Natural killer cell (primary cell): ENCODE data around the gene TFF3. TPM values are rescaled to one million over a fixed set of nuclear protein-coding genes. Genes with fewer than 3 reads are reported as not detected.

Experiments used
- ATAC-seq, 3 donors: fragments of 150-1000 bp in 2 of 3; fragments of 200-7000 bp in 1 of 3; cut with Tn5 transposase; 1 replicate in 1 of 3; 2 replicates in 2 of 3; pipeline ENCODE4 v1.10.0; 2021; ENCODE audit warnings: mild to moderate bottlenecking in 2 of 3, moderate library complexity in 2 of 3
- DNase-seq, 2 donors: peaks; one replicate each; pipeline versions ENCODE4 v3.0.0 to v3.0.0-alpha.2; 2013 to 2021; ENCODE audit warnings: mixed read lengths in 1 of 2
- H3K27ac ChIP-seq: one replicate; pipeline ENCODE4 v1.5.1; 2013; ENCODE audit warnings: mild to moderate bottlenecking, low read length
- H3K27me3 ChIP-seq: one replicate; pipeline ENCODE4 v1.6.1; 2013; ENCODE audit warnings: low read length; ENCODE audit not compliant: control insufficient read depth, insufficient read depth
- H3K36me3 ChIP-seq: one replicate; pipeline ENCODE4 v1.6.1; 2013; ENCODE audit warnings: low read length; ENCODE audit not compliant: control insufficient read depth, insufficient read depth
- H3K4me1 ChIP-seq: one replicate; pipeline ENCODE4 v1.6.1; 2013; ENCODE audit warnings: low read length; ENCODE audit not compliant: control insufficient read depth, insufficient read depth
- H3K4me3 ChIP-seq: one replicate; pipeline ENCODE4 v1.5.1; 2013; ENCODE audit warnings: low read length
- H3K9me3 ChIP-seq: one replicate; pipeline ENCODE4 v1.6.1; 2013; ENCODE audit warnings: low read length; ENCODE audit not compliant: control insufficient read depth, insufficient read depth
- H3K27ac Mint-ChIP-seq, 2 donors: one replicate each; pipeline ENCODE4 v1.8.0; 2022; ENCODE audit warnings: mild to moderate bottlenecking in 2 of 2, mixed read lengths in 2 of 2, moderate library complexity in 1 of 2
- H3K27me3 Mint-ChIP-seq, 2 donors: one replicate each; pipeline ENCODE4 v1.8.0; 2022; ENCODE audit warnings: low read depth in 2 of 2, mixed read lengths in 2 of 2
- H3K36me3 Mint-ChIP-seq: one replicate; pipeline ENCODE4 v1.8.0; 2022; ENCODE audit warnings: mixed read lengths
- H3K4me1 Mint-ChIP-seq, 2 donors: one replicate each; pipeline ENCODE4 v1.8.0; 2022; ENCODE audit warnings: mixed read lengths in 2 of 2
- H3K4me3 Mint-ChIP-seq: one replicate; pipeline ENCODE4 v1.8.0; 2022; ENCODE audit warnings: mild to moderate bottlenecking, moderate library complexity, mixed read lengths
- H3K9me3 Mint-ChIP-seq, 2 donors: one replicate each; pipeline ENCODE4 v1.8.0; 2022; ENCODE audit warnings: mixed read lengths in 2 of 2
- WGBS: methylation state at CpG from one replicate; pipeline ENCODE4 v1.1.7; 2013; ENCODE audit warnings: missing lambda C conversion rate; ENCODE audit not compliant: insufficient coverage; 5-methylcytosine and 5-hydroxymethylcytosine counted together
- intact Hi-C: fragments of 100-400 bp; cut with micrococcal nuclease; formaldehyde crosslinking; loops from one replicate; pipeline ENCODE4 v1.14.2; 2022
- total RNA-seq, 4 donors: library from RNA; stranded (reverse); fragments of 120-200 nt in 1 of 4; gene quantifications; one replicate each; pipeline versions ENCODE4 v1.2.3 to v1.2.4, GENCODE V29; 2013 to 2022
- TF ChIP-seq, protein P1 (sequence below): fragments of 200-600 bp; IDR thresholded peaks from one replicate; pipeline ENCODE4 v1.8.0; 2022; ENCODE audit warnings: antibody characterized with exemption

The TFF3 gene
- total RNA-seq, 3 donors from 2014 or later (not counting 1 experiment from before 2014, with no cell fraction given): not detected

DNA sequence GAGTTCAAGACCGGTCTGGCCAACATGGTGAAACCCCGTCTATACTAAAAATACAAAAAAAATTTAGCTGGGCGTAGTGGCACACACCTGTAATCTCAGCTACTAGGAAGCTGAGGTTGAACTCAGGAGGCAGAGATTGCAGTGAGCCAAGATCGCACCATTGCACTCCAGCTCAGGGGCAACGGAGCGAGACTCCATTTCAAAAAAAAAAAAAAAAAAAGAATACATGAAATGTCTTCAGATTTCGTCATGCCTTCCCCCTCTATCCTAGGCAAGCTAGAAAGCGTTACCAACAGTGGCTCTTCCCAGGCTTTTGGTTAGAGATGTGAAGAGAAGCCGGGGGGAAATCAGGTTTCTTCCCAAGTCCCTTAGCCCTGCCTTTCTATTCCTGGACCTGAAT lies 47.5 kb upstream of the TFF3 start:
- TF ChIP-seq, protein P1, sequence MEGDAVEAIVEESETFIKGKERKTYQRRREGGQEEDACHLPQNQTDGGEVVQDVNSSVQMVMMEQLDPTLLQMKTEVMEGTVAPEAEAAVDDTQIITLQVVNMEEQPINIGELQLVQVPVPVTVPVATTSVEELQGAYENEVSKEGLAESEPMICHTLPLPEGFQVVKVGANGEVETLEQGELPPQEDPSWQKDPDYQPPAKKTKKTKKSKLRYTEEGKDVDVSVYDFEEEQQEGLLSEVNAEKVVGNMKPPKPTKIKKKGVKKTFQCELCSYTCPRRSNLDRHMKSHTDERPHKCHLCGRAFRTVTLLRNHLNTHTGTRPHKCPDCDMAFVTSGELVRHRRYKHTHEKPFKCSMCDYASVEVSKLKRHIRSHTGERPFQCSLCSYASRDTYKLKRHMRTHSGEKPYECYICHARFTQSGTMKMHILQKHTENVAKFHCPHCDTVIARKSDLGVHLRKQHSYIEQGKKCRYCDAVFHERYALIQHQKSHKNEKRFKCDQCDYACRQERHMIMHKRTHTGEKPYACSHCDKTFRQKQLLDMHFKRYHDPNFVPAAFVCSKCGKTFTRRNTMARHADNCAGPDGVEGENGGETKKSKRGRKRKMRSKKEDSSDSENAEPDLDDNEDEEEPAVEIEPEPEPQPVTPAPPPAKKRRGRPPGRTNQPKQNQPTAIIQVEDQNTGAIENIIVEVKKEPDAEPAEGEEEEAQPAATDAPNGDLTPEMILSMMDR: no peak
- H3K9me3 ChIP-seq: peaks cover 6% of the 10 kb centered on the region
- no peak overlapping the region for H3K4me3 ChIP-seq
- no peak for DNase-seq
- WGBS: 77% methylated on average over 8 of the region's 9 CpGs
- no peak for ATAC-seq
- intact Hi-C loops: no loop called here
- Mint-ChIP-seq H3K36me3 (no peaks in the 10 kb centered on the region), H3K4me3 (no peak overlapping the region), H3K4me1 (no peaks in the 10 kb centered on the region), H3K27ac (no peak overlapping the region), H3K27me3 (peaks cover 28 to 33% of the 10 kb centered on the region in 2 donors), H3K9me3 (no peaks in the 10 kb centered on the region)
- peaks cover 9% of the 10 kb centered on the region for H3K4me1 ChIP-seq
- H3K27ac ChIP-seq: no peak overlapping the region
- H3K36me3 ChIP-seq: no peaks in the 10 kb centered on the region
- H3K27me3 ChIP-seq: peaks cover 7% of the 10 kb centered on the region

DNA sequence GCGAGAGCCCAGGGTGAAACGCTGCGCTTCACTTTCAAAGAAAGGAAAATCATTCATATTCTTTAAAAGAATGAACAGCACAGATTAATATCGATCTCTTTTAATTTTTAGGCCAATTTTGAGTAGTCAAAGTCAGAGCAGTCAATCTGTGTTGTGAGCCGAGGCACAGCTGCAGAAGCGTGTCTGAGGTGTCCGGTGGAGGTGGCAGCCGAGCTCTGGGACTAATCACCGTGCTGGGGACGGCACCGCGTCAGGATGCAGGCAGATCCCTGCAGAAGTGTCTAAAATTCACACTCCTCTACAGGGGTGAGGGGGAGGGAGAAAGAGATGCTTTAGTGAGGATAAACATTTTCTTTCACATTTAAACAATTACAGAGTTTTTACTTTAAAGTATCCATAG lies 47.0 kb upstream of the TFF3 start:
- Mint-ChIP-seq H3K27me3 (peaks cover 31 to 38% of the 10 kb centered on the region in 2 donors), H3K4me1 (no peaks in the 10 kb centered on the region), H3K36me3 (no peaks in the 10 kb centered on the region), H3K4me3 (no peak overlapping the region), H3K9me3 (no peaks in the 10 kb centered on the region), H3K27ac (no peak overlapping the region)
- ATAC-seq (no peak), DNase-seq (no peak)
- TF ChIP-seq, protein P1: no peak
- Histone ChIP-seq H3K9me3 (peaks cover 6% of the 10 kb centered on the region), H3K36me3 (no peaks in the 10 kb centered on the region), H3K27ac (no peak overlapping the region), H3K4me3 (no peak overlapping the region), H3K4me1 (peaks cover 9% of the 10 kb centered on the region), H3K27me3 (peaks cover 7% of the 10 kb centered on the region)
- 92% methylated on average over 9 of the region's 12 CpGs for WGBS
- intact Hi-C loops: no loop called here

DNA sequence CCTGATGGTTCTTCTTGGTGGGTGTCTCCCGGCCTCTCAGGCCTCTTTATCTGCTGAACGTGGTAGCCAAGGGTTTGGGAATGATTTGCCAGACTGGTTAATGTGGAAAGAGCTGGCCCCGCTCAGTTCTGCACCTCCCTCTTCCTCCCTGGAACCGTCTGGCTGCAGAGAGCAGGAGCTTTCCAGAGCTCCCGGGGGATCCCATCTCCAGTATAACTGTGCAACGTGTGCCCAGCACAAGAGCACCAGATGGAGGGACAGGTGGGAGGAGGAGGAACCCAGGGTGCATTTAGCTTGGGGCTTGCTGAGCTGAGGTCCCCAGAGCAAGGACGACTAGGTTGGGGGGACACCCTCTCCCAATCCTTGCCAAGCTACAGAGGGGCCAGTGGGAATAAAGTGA lies 46.1 kb upstream of the TFF3 start:
- TF ChIP-seq, protein P1: no peak
- H3K4me3 ChIP-seq: no peak overlapping the region
- H3K9me3 ChIP-seq: peaks cover 6% of the 10 kb centered on the region
- WGBS: 71% methylated on average over 7 of the region's 7 CpGs
- peaks cover 9% of the 10 kb centered on the region for H3K4me1 ChIP-seq
- no peak for ATAC-seq
- Mint-ChIP-seq H3K36me3 (no peaks in the 10 kb centered on the region), H3K27ac (no peak overlapping the region), H3K27me3 (peaks cover 31 to 47% of the 10 kb centered on the region in 2 donors), H3K4me1 (no peaks in the 10 kb centered on the region), H3K4me3 (no peak overlapping the region), H3K9me3 (no peaks in the 10 kb centered on the region)
- no peak overlapping the region for H3K27ac ChIP-seq
- H3K27me3 ChIP-seq: peaks cover 10% of the 10 kb centered on the region
- intact Hi-C loops: no loop called here
- no peak for DNase-seq
- H3K36me3 ChIP-seq: no peaks in the 10 kb centered on the region

DNA sequence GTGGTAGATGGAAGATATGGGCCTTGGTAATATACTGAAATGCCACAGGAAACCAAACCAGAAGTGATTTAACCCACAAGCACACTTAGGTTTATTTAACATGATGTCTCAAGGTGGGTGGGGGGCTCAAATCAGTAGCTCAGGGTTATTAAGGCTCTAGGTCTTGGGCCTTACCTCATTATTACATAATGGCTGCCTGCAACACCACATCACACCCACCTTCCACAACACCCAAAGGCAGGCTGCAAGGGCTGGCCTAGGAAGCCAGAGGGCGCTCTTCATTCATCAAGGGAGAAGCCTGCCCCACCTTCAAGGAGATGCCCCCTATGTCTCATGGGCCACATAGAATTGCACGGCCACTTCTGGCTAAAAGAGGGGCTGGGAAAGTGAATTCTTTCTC lies 45.1 kb upstream of the TFF3 start:
- WGBS: 66% methylated on average over 2 of the region's 2 CpGs
- H3K36me3 ChIP-seq: no peaks in the 10 kb centered on the region
- TF ChIP-seq, protein P1: no peak
- Mint-ChIP-seq H3K4me3 (no peak overlapping the region), H3K9me3 (no peaks in the 10 kb centered on the region), H3K36me3 (no peaks in the 10 kb centered on the region), H3K27ac (no peak overlapping the region), H3K27me3 (peaks cover 36 to 55% of the 10 kb centered on the region in 2 donors), H3K4me1 (no peaks in the 10 kb centered on the region)
- DNase-seq (peak in 1 of 2 donors; percentile 37), ATAC-seq (peak in 1 of 3 donors; percentile 25)
- H3K27ac ChIP-seq: no peak overlapping the region
- peaks cover 7% of the 10 kb centered on the region for H3K27me3 ChIP-seq
- peaks cover 9% of the 10 kb centered on the region for H3K4me1 ChIP-seq
- H3K9me3 ChIP-seq: peaks cover 6% of the 10 kb centered on the region
- no peak overlapping the region for H3K4me3 ChIP-seq
- intact Hi-C loops: no loop called here
